ENCODE results near the gene RMC1.
"Not testable (repeated sequence)": the region's sequence is repeated elsewhere in the genome, so short reads cannot be mapped to it uniquely, and the experiment has no call there.

Gene RMC1

DNA sequence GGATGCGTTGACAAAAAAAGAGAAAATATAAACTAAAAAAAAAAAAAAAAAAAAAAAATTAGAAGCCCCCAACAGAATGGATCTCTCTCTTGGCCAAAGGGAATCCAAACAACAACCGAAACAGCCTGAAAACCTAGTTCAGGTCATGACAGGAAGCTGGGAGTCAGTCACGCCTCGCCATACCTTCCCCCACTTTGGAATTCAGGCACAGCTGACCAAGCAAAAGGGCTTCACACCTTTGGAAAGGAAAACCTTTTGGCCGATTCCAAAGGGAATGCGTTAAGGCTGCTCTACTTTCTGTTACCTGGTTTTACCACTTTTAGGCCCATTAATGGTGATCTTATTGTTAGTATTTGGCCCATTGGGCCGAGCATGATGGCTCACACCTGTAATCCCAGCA, 17.9 kb upstream of the RMC1 start:
- no peak for TF ChIP-seq CTCF (IDR thresholded peaks at IDR 0.05; ENCODE audit: insufficient read depth, low read depth, low read length, missing control alignments)
- no peak for DNase-seq (ENCODE audit: low read depth)
- H3K4me3 ChIP-seq (ENCODE audit: low read length), result no peak overlapping the region

- peak; percentile 52 for DNase-seq (ENCODE audit: low read depth)
- no peak overlapping the region for H3K4me3 ChIP-seq (ENCODE audit: low read length)
- no peak for TF ChIP-seq CTCF (IDR thresholded peaks at IDR 0.05; ENCODE audit: insufficient read depth, low read depth, low read length, missing control alignments)
Measured at GRCh38 chr18:23487738-23488570, 15.4 kb upstream of the RMC1 start.

DNA sequence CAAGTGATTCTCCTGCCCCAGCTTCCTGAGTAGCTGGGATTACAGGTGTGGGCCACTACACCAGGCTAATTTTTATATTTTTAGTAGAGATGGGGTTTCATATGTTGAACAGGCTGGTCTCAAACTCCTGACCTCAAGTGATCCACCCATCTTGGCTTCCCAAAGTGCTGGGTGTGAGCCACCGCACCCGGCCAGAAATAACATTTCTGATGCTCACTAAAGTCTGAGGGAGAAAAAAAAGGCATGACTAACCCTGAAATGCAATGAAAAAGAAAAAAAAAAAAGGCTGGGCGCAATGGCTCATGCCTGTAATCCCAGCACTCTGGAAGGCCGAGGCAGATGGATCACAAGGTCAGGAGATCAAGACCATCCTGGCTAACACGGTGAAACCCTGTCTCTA, 13.7 kb upstream of the RMC1 start:
- not testable (repeated sequence) for DNase-seq (ENCODE audit: low read depth); H3K4me3 ChIP-seq (ENCODE audit: low read length)

GRCh38 chr18:23493654-23494053, 9.7 kb upstream of the RMC1 start:
- no peak for TF ChIP-seq CTCF (IDR thresholded peaks at IDR 0.05; ENCODE audit: insufficient read depth, low read depth, low read length, missing control alignments)
- H3K4me3 ChIP-seq (ENCODE audit: low read length), result no peak overlapping the region
- DNase-seq (ENCODE audit: low read depth), result no peak

DNA sequence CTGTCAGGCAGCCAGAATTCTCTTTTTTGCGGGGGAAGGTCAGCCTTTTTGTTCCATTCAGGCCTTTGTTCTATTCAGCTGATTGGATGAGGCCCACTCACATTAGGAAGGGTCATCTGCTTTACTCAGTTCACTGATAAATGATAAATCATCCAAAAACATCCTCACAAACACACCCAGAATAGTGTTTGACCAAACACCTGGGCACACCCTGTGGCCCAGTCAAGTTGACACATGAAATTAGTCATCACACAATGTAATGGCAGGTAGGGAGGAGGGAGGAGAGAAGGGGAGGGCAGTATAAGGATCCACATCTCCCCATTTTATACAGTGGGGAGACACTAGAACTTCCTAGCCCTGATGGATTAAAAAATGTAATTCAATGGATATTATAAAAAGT, 8.3 kb upstream of the RMC1 start:
- TF ChIP-seq CTCF (IDR thresholded peaks at IDR 0.05; ENCODE audit: insufficient read depth, low read depth, low read length, missing control alignments), result no peak
- no peak overlapping the region for H3K4me3 ChIP-seq (ENCODE audit: low read length)
- peak; percentile 80 for DNase-seq (ENCODE audit: low read depth)

DNA sequence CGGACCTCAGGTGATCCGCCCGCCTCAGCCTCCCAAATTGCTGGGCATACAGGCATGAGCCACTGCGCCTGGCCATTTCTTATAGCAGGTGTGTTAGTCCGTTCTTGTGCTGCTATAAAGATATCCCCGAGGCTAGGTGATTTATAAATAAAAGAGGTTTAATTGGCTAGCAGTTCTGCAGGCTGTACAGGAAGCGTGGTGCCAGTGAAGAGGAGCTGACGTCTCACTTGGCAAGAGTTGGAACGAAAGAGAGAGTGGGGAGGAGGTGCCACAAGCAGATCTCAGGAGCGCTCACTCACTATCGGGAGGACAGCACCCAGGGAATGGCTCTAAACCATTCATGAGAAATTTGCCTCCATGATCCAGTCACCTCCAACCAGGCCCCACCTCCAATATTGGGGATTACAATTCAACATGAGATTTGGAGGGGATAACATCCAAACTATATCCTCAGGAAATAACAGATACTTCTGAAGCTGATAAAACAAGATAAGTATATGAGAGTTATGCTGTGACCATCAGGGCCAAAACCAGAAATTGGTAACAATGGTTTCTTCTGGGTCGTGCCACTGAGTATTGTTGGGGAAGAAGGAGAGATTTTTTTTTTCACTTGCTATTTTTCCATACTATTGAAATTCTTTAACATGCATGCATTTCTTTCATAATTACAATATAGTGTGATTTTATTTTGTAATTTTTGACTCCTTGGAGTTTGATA, 7.4 kb upstream of the RMC1 start:
- no peak for TF ChIP-seq CTCF (IDR thresholded peaks at IDR 0.05; ENCODE audit: insufficient read depth, low read depth, low read length, missing control alignments)
- no peak overlapping the region for H3K4me3 ChIP-seq (ENCODE audit: low read length)

GRCh38 chr18:23498117-23498516, 5.2 kb upstream of the RMC1 start:
- no peak overlapping the region for H3K4me3 ChIP-seq (ENCODE audit: low read length)
- DNase-seq (ENCODE audit: low read depth), result no peak
- no peak for TF ChIP-seq CTCF (IDR thresholded peaks at IDR 0.05; ENCODE audit: insufficient read depth, low read depth, low read length, missing control alignments)

More for the DNA sequence above, 7.4 kb upstream of the RMC1 start:
- peak; percentile 79 for DNase-seq (ENCODE audit: low read depth)
